Fibroblast of skin of right quadriceps (primary cell): ENCODE data around the gene FAM161A.
"Not testable (repeated sequence)": the region's sequence is repeated elsewhere in the genome, so short reads cannot be mapped to it uniquely, and the experiment has no call there.

Experiments used
- DNase-seq: peaks from one replicate; pipeline ENCODE4 v3.0.0-alpha.2; 2013

The FAM161A gene, protein sequence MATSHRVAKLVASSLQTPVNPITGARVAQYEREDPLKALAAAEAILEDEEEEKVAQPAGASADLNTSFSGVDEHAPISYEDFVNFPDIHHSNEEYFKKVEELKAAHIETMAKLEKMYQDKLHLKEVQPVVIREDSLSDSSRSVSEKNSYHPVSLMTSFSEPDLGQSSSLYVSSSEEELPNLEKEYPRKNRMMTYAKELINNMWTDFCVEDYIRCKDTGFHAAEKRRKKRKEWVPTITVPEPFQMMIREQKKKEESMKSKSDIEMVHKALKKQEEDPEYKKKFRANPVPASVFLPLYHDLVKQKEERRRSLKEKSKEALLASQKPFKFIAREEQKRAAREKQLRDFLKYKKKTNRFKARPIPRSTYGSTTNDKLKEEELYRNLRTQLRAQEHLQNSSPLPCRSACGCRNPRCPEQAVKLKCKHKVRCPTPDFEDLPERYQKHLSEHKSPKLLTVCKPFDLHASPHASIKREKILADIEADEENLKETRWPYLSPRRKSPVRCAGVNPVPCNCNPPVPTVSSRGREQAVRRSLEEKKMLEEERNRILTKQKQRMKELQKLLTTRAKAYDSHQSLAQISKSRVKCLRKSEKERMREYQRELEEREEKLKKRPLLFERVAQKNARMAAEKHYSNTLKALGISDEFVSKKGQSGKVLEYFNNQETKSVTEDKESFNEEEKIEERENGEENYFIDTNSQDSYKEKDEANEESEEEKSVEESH

DNA sequence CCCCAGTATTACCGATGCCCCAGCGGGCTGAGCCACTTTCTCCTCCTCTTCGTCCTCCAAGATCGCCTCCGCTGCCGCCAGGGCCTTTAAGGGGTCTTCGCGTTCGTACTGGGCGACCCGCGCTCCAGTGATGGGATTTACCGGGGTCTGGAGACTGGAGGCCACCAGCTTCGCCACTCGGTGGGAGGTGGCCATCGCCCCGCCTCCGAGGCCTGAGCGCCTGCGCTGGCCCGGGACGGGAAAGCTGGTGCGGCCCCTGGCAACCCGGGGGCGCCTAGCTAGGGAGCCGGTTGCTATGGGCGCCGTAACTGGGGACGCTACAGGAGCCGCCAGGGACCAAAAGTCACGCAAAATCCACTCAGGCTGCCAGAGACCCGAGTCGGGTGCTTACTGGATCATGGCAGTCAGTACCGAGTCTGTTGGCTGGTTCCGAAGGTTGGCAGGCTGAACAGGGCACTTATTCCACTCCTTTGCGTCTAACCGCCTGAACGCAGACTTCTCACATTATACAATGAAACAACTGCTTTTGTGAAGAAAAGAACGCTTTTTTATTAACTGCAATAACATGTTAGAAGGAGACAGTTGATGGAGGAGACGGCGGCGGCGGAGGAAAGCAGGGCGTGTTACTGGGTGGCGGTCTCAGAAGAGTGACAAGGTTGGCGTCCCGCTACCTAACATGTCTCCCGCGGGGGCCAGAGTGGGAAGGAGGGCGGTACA, at the start of gene FAM161A:
TSS of gene FAM161A (minus strand) at position 214 of the 717 bp plus-strand sequence. CDS start at position 195, 19 bp downstream.
- peak; percentile 82 for DNase-seq

- DNase-seq, result no peak
These were observed 46.4 kb upstream of the FAM161A start for GRCh38 chr2:61900281-61900680.

- DNase-seq, result no peak
These were observed 45.0 kb upstream of the FAM161A start for GRCh38 chr2:61898810-61899209.

DNA sequence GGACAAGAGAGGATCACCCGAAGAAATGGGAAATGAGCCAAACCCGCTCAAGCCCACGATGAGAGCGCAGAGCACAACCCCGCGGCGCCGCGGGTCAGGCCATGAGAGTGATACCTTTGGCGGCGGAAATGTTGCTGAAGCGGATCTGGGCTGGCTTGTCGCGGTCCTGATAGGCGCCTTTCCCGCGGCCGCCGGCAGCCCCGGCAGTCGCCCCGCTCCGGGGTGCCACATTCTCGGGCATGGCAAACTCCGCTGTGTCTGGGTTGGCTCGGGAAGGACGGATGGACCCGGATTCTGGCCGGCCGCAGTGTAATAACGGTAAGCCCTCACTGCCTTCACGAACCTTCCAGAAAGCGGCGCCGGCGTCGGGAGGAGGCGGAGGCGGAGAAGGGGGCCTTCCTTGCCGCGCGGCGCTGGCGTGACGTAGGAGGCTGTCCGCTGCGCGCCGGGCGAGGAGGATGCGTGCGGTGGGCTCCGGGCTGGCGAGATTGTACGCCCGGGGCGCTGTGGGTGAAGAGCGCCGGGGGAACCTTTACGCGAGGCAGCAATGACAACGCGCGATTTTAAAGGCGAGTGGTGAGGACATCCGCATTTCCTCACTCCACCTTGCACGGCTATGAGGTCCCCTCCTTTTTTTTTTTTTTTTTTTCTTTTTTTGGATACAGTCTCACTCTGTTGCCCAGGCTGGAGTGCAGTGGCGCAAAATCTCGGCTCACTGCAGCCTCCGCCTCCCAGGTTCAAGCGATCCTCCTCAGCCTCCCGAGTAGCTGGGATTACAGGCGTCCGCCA, 34.6 kb upstream of the FAM161A start, which contains the start of gene CCT4:
TSS of gene CCT4 (minus strand) at position 390 of the 789 bp plus-strand sequence. CDS start at position 241, 149 bp downstream.
- peak; percentile 88 for DNase-seq

- DNase-seq, result peak; percentile 39
These were observed 33.9 kb upstream of the FAM161A start for GRCh38 chr2:61887717-61888266.

DNA sequence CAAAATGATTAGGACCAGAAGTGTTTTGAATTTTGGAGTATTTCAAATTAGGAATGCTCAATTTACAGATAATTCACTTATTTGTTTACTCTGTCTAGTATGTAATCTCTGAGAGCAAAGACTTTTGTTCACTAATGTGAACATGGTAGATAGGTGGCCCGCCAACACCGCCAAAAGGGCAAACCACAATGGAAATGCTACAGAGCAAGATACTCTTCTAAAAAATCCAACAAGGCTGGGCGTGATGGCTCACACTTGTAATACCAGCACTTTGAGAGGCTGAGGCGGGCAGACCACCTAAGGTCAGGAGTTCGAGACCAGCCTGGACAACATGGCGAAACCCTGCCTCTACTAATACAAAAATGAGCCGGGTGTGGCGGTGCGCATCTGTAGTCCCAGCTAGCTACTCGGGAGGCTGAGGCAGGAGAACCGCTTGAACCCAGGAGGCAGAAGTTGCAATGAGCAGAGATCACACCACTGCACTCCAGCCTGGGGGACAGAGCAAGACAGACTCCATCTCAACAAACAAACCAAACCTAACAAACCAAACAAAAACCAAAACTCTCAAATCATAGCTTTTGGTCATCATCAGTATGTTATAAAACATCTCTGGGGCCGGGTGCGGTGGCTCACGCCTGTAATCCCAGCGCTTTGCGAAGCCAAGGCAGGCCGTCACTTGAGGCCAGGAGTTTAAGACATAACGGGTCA, 32.2 kb upstream of the FAM161A start:
- DNase-seq, result no peak

DNA sequence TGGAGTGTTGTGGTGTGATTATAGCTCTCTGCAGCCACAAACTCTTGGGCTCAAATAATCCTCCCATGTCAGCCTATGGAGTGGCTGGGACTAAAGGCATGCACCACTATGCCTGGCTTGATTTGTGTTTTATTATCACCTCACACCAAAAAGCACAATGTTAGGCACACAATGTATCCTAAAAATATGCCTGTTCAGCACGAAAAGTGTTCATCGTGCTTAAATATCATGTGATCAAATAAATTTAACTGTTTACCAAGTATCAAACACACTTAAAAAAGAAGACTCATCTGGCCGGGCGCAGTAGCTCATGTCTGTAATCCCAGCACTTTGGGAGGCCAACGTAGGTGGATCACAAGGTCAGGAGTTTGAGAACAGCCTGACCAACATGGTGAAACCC, 29.0 kb upstream of the FAM161A start:
- DNase-seq, result no peak

DNA sequence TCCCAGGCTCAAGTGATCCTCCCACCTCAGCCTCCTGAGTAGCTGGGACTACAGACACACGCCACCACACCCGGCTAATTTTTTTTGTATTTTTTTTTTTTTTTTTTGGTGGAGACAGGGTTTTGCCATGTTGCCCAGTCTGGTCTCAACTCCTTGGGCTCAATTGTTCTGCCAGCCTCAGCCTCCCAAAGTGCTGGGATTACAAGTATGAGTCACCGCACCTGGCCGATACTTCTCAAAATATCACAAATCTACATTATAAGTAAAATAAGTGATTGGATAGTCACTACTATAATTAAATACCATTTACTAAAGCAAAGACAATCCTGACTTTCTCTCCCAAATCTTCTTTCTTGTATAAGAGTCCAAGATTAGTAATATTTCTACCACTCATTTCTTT, 25.5 kb upstream of the FAM161A start:
- not testable (repeated sequence) for DNase-seq

DNA sequence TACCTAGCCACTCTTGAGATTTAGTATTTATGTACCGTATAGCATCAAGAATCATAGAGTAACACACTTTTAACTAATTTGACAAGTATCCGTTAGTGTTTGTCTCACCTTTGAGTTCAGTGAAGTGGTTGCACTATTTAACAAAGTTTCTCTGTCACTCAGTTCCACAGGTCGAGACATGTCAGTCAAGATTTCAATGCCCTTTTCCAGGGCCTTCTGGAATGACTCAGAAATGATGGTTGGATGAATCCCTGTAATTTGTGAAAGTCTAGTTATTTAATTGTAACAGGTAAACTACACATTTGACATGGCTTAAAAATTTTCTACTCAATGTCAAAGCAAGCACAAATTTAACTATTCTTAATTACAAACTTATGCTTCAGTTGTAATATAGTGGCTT, 24.9 kb upstream of the FAM161A start:
- no peak for DNase-seq

- no peak for DNase-seq
These were observed 23.8 kb upstream of the FAM161A start for GRCh38 chr2:61877571-61878245.

DNA sequence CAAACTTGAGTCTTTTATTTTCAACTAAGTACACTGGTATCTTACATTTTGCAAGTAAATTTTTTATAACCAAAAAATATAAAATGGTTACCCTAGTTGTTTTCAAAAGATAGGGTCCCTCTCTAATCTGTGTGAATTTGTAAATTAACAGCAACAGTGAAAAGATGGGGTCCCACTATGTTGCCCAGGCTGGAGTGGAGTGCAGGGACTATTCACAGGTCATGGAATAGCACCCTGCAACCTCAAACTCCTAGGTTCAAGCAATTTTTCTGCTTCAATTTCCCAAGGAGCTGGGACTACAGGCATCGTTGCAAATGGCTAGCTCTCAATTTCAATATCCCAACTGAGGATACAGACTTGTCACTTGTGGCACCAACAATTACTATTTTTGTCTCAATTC, 22.5 kb upstream of the FAM161A start:
- DNase-seq, result no peak

- not testable (repeated sequence) for DNase-seq
These were observed 12.7 kb upstream of the FAM161A start for GRCh38 chr2:61866482-61867089.

GRCh38 chr2:61862085-61862484, 8.2 kb upstream of the FAM161A start:
- no peak for DNase-seq

DNA sequence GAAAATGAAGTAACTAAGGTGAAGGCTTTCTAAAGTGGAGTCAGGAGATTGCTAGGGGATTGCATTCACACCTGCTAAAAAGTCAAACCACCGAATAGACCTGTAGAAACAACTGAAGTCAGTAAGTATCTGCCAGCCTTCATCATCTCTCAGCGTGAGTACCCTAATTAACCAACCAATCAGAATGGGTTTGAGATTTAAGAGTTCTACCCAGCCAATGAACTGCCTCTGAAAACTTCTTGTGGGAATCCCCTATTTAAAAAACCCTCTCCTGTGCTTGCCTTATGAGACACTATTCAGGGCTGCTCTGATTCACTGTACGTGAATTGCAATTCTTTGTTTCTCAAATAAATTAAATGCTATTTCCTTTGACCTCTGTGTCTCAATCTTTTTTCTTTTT, 3.4 kb upstream of the FAM161A start:
- no peak for DNase-seq

DNA sequence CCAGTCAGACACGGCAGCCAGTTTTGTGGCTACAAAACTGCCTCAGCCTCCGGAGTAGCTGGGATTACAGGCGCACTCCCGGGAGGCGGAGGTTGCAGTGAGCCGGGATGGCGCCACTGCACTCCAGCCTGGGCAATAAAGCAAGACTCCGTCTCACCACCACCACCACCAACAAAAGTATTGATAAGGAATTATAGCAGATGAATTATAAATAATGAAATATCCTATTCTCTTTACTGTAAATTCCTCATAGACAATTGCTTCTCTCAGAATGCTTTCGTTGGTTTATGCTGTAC, 1.4 kb upstream of the FAM161A start:
- DNase-seq, result no peak

- DNase-seq, result peak; percentile 96
These were observed 881 bp upstream of the FAM161A start for GRCh38 chr2:61854564-61855317.

DNA sequence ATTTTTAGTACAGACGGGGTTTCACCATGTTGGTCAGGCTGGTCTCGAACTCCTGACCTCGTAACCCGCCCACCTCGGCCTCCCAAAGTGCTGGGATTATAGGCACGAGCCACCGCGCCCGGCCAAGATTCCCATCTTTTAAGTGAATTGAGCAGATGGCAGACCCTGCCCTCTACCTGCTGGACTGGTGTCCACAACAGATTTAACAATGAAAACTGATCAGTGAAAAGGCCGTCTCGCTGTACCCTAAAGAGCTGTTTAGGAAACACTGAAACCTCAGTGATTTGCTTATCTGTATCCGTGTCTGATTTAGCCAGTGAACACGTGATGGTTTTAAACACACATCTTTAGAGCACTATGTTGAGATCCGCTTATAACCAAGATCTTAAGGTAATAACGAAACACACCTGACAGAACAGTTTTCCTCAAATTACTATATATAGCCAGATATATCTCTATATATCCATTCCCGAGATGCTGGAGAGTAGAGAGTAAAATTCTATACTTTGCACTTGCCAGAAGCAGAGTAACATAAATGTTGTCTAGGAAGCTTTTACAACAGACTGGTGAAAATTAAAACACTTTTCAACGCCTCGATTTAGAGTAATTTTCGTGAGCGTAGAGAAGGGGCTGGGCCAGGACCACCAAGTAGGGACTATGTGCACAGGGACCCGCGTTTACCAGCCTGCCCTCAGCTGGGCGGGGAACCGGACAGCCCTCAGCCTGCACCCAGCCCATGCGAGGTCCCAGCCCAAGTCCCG, 594 bp downstream of the FAM161A start:
- no peak for DNase-seq

- DNase-seq, result not testable (repeated sequence)
These were observed 2.6 kb downstream of the FAM161A start for GRCh38 chr2:61851270-61851669.

DNA sequence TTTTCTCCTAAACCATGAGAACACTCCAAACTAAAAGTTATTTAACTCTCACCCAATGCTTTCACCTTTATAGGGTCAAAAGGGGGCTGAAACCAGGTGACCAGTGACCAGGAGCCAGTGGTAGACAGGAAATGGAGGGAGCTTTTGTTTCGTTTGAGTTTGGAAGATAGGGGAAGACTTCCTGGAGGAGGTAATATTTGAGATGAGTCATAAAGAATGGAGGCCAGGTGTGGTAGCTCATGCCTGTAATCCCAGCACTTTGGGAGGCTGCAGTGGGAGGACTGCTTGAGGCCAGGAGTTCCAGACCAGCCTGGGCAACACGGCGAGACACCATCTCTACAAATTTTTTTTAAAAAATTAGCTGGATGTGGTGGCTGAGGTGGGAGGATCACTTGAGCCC, 8.5 kb downstream of the FAM161A start:
- DNase-seq, result no peak
